NCI-H1694 (cell line): Measurements from ENCODE around the gene SIRT3.
"Not testable (repeated sequence)": the region's sequence is repeated elsewhere in the genome, so short reads cannot be mapped to it uniquely, and the experiment has no call there.

Source experiments
- DNase-seq: peaks from one replicate; lab custom pipeline; 2025; lab: John Stamatoyannopoulos, UW

SIRT3 gene

GRCh38 chr11:270451-271318 lies 34.5 kb upstream of the SIRT3 start:
- no peak for DNase-seq

- DNase-seq: no peak
Measured at GRCh38 chr11:269146-269890, 33.2 kb upstream of the SIRT3 start.

- DNase-seq: not testable (repeated sequence)
Measured at GRCh38 chr11:268716-269145, 32.6 kb upstream of the SIRT3 start.

- DNase-seq: no peak
Measured at GRCh38 chr11:267491-267994, 31.4 kb upstream of the SIRT3 start.

- no peak for DNase-seq
Measured at GRCh38 chr11:266676-267439, 30.7 kb upstream of the SIRT3 start.

- no peak for DNase-seq
Measured at GRCh38 chr11:261624-262023, 25.5 kb upstream of the SIRT3 start.

- no peak for DNase-seq
Measured at GRCh38 chr11:259413-259812, 23.3 kb upstream of the SIRT3 start.

- DNase-seq: no peak
Measured at GRCh38 chr11:257766-258493, 21.8 kb upstream of the SIRT3 start.

- no peak for DNase-seq
Measured at GRCh38 chr11:256952-257737, 21.0 kb upstream of the SIRT3 start.

GRCh38 chr11:255816-256215 lies 19.7 kb upstream of the SIRT3 start:
- DNase-seq: no peak

GRCh38 chr11:255176-255575 lies 19.0 kb upstream of the SIRT3 start:
- no peak for DNase-seq

GRCh38 chr11:253886-254270 lies 17.7 kb upstream of the SIRT3 start:
- no peak for DNase-seq

GRCh38 chr11:253160-253885 lies 17.2 kb upstream of the SIRT3 start:
- DNase-seq: no peak

GRCh38 chr11:252666-253065 lies 16.5 kb upstream of the SIRT3 start:
- no peak for DNase-seq

- no peak for DNase-seq
Measured at GRCh38 chr11:251550-251949, 15.4 kb upstream of the SIRT3 start.

- peak; percentile 18 for DNase-seq
Measured at GRCh38 chr11:250740-251299, 14.7 kb upstream of the SIRT3 start.

- DNase-seq: no peak
Measured at GRCh38 chr11:250274-250673, 14.1 kb upstream of the SIRT3 start.

- no peak for DNase-seq
Measured at GRCh38 chr11:249062-249461, 12.9 kb upstream of the SIRT3 start.

- DNase-seq: no peak
Measured at GRCh38 chr11:244376-244775, 8.2 kb upstream of the SIRT3 start.

GRCh38 chr11:241634-242033 lies 5.5 kb upstream of the SIRT3 start:
- no peak for DNase-seq
